ENCODE measurements around the gene FNBP1. TPM values are rescaled to one million over a fixed set of nuclear protein-coding genes. Genes with fewer than 3 reads are reported as not detected.
A peak's percentile ranks its signal among the peaks of the same experiment; 100 is the strongest.

FNBP1 gene
- total and polyA plus RNA-seq, 2 of the 13 experiments (the other 11 are each of a cell fraction or from before 2014, with no cell fraction given): 5.4 to 19.5 TPM

GRCh38 chr9:130028493-130029222 lies 14.3 kb downstream of the FNBP1 start (continued):
- 0 out of 2 replicates have a peak, but pooled peaks have one; percentile 65 for TF ChIP-seq ZSCAN9 (CRISPR knock-in tag; IDR thresholded peaks at IDR 0.05; ENCODE audit: borderline replicate concordance)
- TF ChIP-seq DMTF1 (CRISPR knock-in tag; IDR thresholded peaks at IDR 0.05): no peak
- TF ChIP-seq ZNF766 (CRISPR knock-in tag; IDR thresholded peaks at IDR 0.05; ENCODE audit: borderline replicate concordance): no peak
- no peak for TF ChIP-seq MZF1 (CRISPR knock-in tag; IDR thresholded peaks at IDR 0.05; ENCODE audit: borderline replicate concordance)
- TF ChIP-seq IRF9 (CRISPR knock-in tag; IDR thresholded peaks at IDR 0.05; ENCODE audit: borderline replicate concordance): no peak
- TF ChIP-seq HDAC6 (IDR thresholded peaks at IDR 0.05; ENCODE audit: low read depth, low read length): no peak
- TF ChIP-seq ZNF878 (CRISPR knock-in tag; IDR thresholded peaks at IDR 0.05): no peak
- TF ChIP-seq PLSCR1 (CRISPR knock-in tag; IDR thresholded peaks at IDR 0.05; ENCODE audit: borderline replicate concordance): no peak
- TF ChIP-seq REST (IDR thresholded peaks at IDR 0.05; ENCODE audit: borderline replicate concordance in 1 of 2, low read depth in 1 of 2, low read length in 2 of 2): 0 out of 4 replicates have a peak, but pooled peaks of 1 of the 2 experiments have one; percentile 8
- TF ChIP-seq ZNF704 (CRISPR knock-in tag; IDR thresholded peaks at IDR 0.05; ENCODE audit: borderline replicate concordance): no peak
- TF ChIP-seq HOMEZ (CRISPR knock-in tag; IDR thresholded peaks at IDR 0.05; ENCODE audit: low read depth): no peak
- no peak for TF ChIP-seq KAT2B (IDR thresholded peaks at IDR 0.05; ENCODE audit: borderline replicate concordance, low read depth, low read length)
- no peak for TF ChIP-seq ARNT2 (CRISPR knock-in tag; IDR thresholded peaks at IDR 0.05; ENCODE audit: low read depth)
- TF ChIP-seq ZNF282 (IDR thresholded peaks at IDR 0.05; ENCODE audit: partially characterized antibody): no peak
- TF ChIP-seq ZNF563 (CRISPR knock-in tag; IDR thresholded peaks at IDR 0.05): no peak
- TF ChIP-seq ZNF337 (CRISPR knock-in tag; IDR thresholded peaks at IDR 0.05; ENCODE audit: borderline replicate concordance, low read depth): no peak
